ENCODE data around the gene ARHGEF1. TPM values are rescaled to one million over a fixed set of nuclear protein-coding genes. Genes with fewer than 3 reads are reported as not detected.

ARHGEF1 gene
- total RNA-seq, 1 donor from 2014 or later, result 73.1 TPM

DNA sequence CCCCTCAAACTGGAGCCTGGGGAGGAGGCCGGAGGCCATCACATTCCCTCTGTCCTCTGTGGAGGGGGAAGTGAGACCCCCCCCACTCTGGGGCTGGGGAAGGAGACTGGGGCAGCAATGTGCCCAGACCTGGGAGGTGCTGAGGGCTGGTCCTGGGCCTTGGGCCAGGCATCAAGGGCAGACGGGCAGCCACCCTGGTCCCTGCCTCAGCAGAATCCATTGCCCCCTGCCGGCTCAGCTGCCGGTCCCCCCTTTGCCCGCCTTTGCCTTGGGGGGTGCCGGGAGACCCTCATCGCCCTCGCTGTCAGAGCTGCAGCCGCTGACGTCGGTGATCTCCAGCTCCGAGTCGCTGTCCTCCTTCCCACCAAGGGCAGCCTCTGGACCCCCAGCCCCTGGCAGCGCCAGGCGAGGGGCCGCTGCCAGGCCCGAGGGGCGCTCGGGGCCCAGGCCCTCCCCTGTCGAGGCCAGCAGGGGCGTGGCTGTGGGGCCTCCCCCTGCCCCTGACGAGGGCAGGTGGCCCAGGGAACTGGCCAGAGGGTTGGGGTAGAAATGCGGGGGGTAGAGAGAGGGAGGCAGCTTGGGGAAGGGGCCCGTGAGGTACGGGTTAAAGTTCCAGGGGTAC is 25.1 kb downstream of the ARHGEF1 start:
- Mint-ChIP-seq H3K9me3 (ENCODE audit: unreplicated experiment) (peaks cover 2% of the 10 kb centered on the region), H3K4me1 (ENCODE audit: low read depth, unreplicated experiment) (no peaks in the 10 kb centered on the region), H3K27me3 (ENCODE audit: low read depth, unreplicated experiment) (peaks cover 20% of the 10 kb centered on the region), H3K4me3 (ENCODE audit: unreplicated experiment) (no peak overlapping the region), H3K36me3 (ENCODE audit: low read depth, unreplicated experiment) (peaks cover 12% of the 10 kb centered on the region), H3K27ac (ENCODE audit: unreplicated experiment) (no peak overlapping the region)
- no peak for TF ChIP-seq EZH2 (IDR thresholded peaks at IDR 0.05; ENCODE audit: insufficient read depth, low read length)
- TF ChIP-seq, protein P1, sequence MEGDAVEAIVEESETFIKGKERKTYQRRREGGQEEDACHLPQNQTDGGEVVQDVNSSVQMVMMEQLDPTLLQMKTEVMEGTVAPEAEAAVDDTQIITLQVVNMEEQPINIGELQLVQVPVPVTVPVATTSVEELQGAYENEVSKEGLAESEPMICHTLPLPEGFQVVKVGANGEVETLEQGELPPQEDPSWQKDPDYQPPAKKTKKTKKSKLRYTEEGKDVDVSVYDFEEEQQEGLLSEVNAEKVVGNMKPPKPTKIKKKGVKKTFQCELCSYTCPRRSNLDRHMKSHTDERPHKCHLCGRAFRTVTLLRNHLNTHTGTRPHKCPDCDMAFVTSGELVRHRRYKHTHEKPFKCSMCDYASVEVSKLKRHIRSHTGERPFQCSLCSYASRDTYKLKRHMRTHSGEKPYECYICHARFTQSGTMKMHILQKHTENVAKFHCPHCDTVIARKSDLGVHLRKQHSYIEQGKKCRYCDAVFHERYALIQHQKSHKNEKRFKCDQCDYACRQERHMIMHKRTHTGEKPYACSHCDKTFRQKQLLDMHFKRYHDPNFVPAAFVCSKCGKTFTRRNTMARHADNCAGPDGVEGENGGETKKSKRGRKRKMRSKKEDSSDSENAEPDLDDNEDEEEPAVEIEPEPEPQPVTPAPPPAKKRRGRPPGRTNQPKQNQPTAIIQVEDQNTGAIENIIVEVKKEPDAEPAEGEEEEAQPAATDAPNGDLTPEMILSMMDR (IDR thresholded peaks at IDR 0.05; ENCODE audit: insufficient read depth, low read depth, low read length), result no peak
- Histone ChIP-seq H3K79me2 (ENCODE audit: insufficient read depth, low read length) (no peaks in the 10 kb centered on the region), H3K36me3 (ENCODE audit: insufficient read depth, low read length) (peaks cover 10% of the 10 kb centered on the region), H2AFZ (ENCODE audit: low read depth, low read length) (no peak overlapping the region), H4K20me1 (ENCODE audit: insufficient read depth, low read length) (peaks cover 55% of the 10 kb centered on the region), H3K4me2 (ENCODE audit: low read length) (no peak overlapping the region), H3K4me1 (ENCODE audit: insufficient read depth, low read length) (no peaks in the 10 kb centered on the region), H3K27ac (ENCODE audit: low read depth, low read length) (no peak overlapping the region), H3K9me3 (ENCODE audit: insufficient read depth, low read depth, low read length) (peaks cover 3% of the 10 kb centered on the region), H3K27me3 (ENCODE audit: insufficient read depth, low read length) (peaks cover 18% of the 10 kb centered on the region), H3K4me3 (ENCODE audit: insufficient read depth, low read depth, low read length) (no peak overlapping the region), H3K9ac (ENCODE audit: low read length) (no peak overlapping the region)
- no peak for FAIRE-seq
- no peak for DNase-seq (ENCODE audit: low read depth)

DNA sequence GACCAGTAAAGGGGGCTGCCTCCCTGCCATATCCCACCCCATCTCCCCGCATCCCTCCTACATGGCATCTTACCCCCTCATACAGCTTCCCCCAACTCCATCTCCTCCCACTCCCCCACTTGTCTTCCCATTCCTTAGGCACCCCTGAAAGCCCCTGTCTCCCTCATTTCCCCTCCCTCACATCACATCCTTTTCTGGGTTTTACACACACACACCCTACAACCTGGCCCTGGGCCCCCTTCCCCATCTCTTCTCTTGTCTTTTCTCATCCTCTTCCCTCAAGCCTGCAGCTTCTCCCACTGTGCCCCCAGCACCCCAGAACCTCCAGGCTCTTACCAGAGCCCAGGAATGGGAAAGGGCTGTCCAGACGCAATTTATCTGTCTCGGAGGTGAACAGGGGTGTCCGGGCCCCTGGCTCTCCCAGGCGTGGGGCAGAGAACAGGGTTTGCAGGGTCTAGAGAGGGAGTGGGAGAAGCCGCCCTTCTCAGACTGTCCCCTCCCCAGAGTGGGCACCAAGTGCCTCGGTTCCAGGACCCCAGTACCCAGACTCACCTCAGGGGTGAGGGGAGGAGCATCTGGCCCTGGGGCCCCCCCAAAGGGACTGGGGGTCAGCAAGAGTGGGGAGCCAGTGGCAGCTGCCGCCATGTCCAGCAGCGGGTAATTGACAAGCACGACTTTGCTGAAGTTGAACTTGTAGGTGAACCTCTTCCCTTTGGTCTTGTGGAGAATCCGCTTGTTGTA is 25.9 kb downstream of the ARHGEF1 start:
- Histone ChIP-seq H3K27ac (ENCODE audit: low read depth, low read length) (no peak overlapping the region), H3K36me3 (ENCODE audit: insufficient read depth, low read length) (peaks cover 5% of the 10 kb centered on the region), H2AFZ (ENCODE audit: low read depth, low read length) (no peak overlapping the region), H3K27me3 (ENCODE audit: insufficient read depth, low read length) (peaks cover 24% of the 10 kb centered on the region), H3K9ac (ENCODE audit: low read length) (no peak overlapping the region), H3K79me2 (ENCODE audit: insufficient read depth, low read length) (no peaks in the 10 kb centered on the region), H3K4me2 (ENCODE audit: low read length) (no peak overlapping the region), H3K4me1 (ENCODE audit: insufficient read depth, low read length) (no peaks in the 10 kb centered on the region), H3K4me3 (ENCODE audit: insufficient read depth, low read depth, low read length) (no peak overlapping the region), H3K9me3 (ENCODE audit: insufficient read depth, low read depth, low read length) (peaks cover 3% of the 10 kb centered on the region), H4K20me1 (ENCODE audit: insufficient read depth, low read length) (peaks cover 52% of the 10 kb centered on the region)
- Mint-ChIP-seq H3K27me3 (ENCODE audit: low read depth, unreplicated experiment) (peaks cover 25% of the 10 kb centered on the region), H3K27ac (ENCODE audit: unreplicated experiment) (no peak overlapping the region), H3K4me1 (ENCODE audit: low read depth, unreplicated experiment) (no peaks in the 10 kb centered on the region), H3K36me3 (ENCODE audit: low read depth, unreplicated experiment) (peaks cover 12% of the 10 kb centered on the region), H3K4me3 (ENCODE audit: unreplicated experiment) (no peak overlapping the region), H3K9me3 (ENCODE audit: unreplicated experiment) (peaks cover 2% of the 10 kb centered on the region)
- TF ChIP-seq EZH2 (IDR thresholded peaks at IDR 0.05; ENCODE audit: insufficient read depth, low read length), result no peak
- TF ChIP-seq, protein P1 (IDR thresholded peaks at IDR 0.05; ENCODE audit: insufficient read depth, low read depth, low read length), result no peak
- no peak for DNase-seq (ENCODE audit: low read depth)
- no peak for FAIRE-seq

- H2AFZ ChIP-seq (ENCODE audit: low read depth, low read length), result no peak overlapping the region
- H3K4me2 ChIP-seq (ENCODE audit: low read length), result no peak overlapping the region
- H3K27ac ChIP-seq (ENCODE audit: low read depth, low read length), result no peak overlapping the region
- H3K4me1 ChIP-seq (ENCODE audit: insufficient read depth, low read length), result no peaks in the 10 kb centered on the region
- H3K4me3 ChIP-seq (ENCODE audit: insufficient read depth, low read depth, low read length), result no peak overlapping the region
- no peak overlapping the region for H3K27ac Mint-ChIP-seq (ENCODE audit: unreplicated experiment)
- H3K9me3 Mint-ChIP-seq (ENCODE audit: unreplicated experiment), result peaks cover 2% of the 10 kb centered on the region
- no peak for TF ChIP-seq EZH2 (IDR thresholded peaks at IDR 0.05; ENCODE audit: insufficient read depth, low read length)
- TF ChIP-seq, protein P1 (IDR thresholded peaks at IDR 0.05; ENCODE audit: insufficient read depth, low read depth, low read length), result no peak
- peaks cover 5% of the 10 kb centered on the region for H3K36me3 ChIP-seq (ENCODE audit: insufficient read depth, low read length)
- FAIRE-seq, result no peak
- H3K4me3 Mint-ChIP-seq (ENCODE audit: unreplicated experiment), result no peak overlapping the region
- DNase-seq (ENCODE audit: low read depth), result no peak
- H3K9me3 ChIP-seq (ENCODE audit: insufficient read depth, low read depth, low read length), result peaks cover 3% of the 10 kb centered on the region
- peaks cover 48% of the 10 kb centered on the region for H4K20me1 ChIP-seq (ENCODE audit: insufficient read depth, low read length)
- no peak overlapping the region for H3K9ac ChIP-seq (ENCODE audit: low read length)
- peaks cover 9% of the 10 kb centered on the region for H3K36me3 Mint-ChIP-seq (ENCODE audit: low read depth, unreplicated experiment)
- peaks cover 30% of the 10 kb centered on the region for H3K27me3 Mint-ChIP-seq (ENCODE audit: low read depth, unreplicated experiment)
- H3K79me2 ChIP-seq (ENCODE audit: insufficient read depth, low read length), result no peaks in the 10 kb centered on the region
- no peaks in the 10 kb centered on the region for H3K4me1 Mint-ChIP-seq (ENCODE audit: low read depth, unreplicated experiment)
- peaks cover 31% of the 10 kb centered on the region for H3K27me3 ChIP-seq (ENCODE audit: insufficient read depth, low read length)
Observed at GRCh38 chr19:41909706-41910105, 26.7 kb downstream of the ARHGEF1 start.

Data from astrocyte (in vitro differentiated cells and primary cell).